ENCODE results near the gene LRRK1.

LRRK1 gene

DNA sequence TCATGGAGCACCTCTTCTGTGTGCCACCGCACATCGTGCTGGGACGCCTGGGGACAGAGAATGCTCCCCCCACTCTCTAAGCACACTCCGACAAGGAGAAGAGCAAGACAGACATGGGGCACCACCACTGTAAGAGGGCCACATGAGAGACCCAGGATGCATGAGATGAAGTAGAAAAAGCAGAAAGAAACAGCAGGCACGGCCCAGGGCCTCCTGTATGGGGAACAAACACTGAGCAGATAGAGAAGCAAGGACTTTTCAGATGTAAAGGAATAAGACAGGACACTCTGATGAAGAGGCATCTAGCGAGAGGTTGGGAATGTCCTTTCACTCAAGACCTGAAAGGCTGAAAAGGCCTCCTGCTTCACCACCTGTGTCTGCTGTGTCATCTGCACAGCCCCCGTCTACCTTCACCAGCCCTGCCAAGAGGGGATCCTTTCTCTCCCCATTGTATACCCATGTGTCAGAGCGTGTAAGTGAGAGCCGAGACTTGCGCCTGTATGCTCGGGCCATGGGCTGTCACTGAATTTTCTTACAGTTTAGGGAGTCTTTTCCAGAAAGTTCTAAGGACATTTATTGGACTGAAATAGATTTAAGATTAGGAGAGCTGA lies 125.6 kb downstream of the LRRK1 start:
- DNase-seq (ENCODE audit: low read depth in 2 of 2), result no peak

DNA sequence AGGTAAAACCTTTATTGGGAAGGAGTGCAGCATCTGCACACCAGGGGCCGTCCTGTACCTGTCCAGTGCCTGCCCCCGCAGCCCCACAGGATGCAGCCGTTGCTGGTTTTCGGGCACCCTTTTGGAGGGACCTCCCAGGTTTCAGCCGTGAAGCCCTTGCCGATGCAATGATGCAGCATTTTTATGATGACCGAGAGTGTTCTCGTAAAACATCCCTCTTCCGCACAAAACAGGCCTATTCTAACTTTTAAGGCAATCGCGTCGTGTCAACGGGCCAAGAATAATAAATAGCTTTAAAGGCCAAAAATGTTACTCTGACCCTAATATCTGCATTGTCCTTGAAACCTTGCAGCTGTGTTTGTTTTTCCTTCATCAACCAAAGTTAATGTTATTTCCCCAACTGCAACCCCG lies 126.1 kb downstream of the LRRK1 start:
- DNase-seq (ENCODE audit: low read depth in 2 of 2), result no peak

DNA sequence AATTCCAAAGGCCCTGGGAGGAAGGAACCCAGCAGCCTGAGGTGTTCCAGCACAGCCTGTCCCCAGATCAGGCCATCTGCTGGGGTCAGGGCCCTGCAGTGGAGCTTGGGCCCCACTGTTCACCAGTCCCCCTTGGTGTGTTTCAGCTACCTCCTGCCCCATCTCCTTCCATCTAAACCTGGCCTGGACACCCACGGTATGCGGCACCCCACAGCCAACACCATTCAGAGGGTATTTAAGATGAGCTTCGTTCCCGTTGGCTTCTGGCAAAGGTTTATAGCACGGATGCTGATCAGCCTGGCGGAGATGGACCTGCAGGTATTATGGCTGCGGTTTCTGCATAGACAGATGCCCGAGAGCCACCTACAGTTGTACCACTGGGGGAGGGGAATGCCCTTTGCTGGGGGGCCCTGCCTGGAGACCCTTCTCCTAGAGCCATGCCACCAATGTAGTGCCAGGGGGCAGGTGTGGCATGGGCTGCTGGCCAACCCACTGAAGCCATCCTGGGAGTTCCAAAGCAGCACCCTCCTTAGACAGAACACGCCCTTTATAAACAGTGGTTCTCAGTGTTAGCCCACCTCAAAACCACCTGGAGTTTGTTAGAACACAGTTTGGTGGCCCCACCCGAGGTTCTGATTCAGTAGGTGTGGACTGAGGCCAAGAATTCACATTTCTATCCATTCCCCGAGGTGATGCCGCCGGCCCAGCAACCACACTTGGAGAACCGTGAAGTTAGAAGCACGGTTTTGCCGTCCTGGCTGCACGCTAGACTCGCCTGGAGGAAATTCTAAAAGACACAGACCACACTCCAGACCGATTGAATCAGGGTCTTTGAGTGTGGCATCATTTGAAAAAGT lies 126.9 kb downstream of the LRRK1 start:
- no peak for DNase-seq (ENCODE audit: low read depth in 2 of 2)

DNA sequence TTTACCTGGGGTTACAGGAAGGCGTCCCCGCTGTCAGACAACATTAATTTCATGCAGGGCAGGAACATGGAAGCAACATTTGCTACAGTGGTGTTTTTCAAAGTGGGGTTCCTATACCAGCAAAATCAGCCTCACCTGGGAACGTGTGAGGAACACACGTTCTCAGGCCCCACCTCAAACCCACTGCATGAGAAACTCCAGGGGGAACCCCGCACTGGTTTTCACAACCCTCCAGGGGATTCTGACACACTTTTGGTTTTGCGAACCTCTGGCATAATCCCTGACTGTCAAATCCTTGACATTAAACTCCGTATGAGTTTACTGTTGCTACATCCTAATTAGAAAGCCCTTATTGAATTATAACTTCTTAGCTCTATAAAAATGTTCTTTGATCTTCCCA lies 127.7 kb downstream of the LRRK1 start:
- no peak for DNase-seq (ENCODE audit: low read depth in 2 of 2)

DNA sequence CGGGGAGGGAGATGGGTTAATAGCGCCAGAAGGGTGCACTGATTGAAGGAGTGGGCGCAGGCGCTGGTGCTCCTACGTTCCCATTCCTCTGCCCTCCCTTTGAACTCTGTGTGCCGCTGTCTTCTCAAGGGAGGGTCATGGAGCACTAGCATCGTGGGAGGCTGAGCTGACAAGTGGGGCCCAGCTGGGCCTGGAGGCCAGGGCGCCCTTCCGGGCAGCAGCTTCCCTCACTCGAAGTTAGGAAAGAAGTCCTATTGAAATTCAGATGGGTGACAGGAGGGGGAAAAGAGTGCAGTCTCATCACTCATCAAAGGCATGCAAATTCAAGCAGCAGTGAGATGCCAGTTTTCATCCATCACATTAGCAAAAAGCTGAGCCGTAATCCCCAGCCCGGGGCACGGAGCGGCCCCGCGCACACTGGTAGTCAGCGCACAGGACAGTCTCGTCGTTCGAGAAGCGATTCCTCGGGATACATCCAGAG lies 128.2 kb downstream of the LRRK1 start:
- no peak for DNase-seq (ENCODE audit: low read depth in 2 of 2)

DNA sequence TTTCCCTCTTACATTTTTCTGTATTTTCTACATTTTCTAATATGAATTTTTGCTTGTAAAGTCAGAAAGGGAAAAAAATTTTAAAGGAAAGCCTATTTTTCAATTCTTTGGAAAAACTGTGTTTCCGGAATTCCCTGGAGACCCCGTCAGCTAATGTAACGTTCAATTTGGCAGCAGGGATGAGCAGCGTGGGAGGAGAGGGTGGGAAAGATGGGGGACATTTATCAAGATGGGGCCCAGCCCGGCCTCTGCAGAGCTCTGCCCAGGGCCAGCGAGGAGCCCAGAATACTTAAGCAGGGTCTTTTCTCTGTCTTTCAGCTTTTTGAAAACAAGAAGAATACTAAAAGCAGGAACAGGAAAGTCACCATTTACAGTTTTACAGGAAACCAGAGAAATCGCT lies 129.0 kb downstream of the LRRK1 start:
- no peak for DNase-seq (ENCODE audit: low read depth in 2 of 2)

DNA sequence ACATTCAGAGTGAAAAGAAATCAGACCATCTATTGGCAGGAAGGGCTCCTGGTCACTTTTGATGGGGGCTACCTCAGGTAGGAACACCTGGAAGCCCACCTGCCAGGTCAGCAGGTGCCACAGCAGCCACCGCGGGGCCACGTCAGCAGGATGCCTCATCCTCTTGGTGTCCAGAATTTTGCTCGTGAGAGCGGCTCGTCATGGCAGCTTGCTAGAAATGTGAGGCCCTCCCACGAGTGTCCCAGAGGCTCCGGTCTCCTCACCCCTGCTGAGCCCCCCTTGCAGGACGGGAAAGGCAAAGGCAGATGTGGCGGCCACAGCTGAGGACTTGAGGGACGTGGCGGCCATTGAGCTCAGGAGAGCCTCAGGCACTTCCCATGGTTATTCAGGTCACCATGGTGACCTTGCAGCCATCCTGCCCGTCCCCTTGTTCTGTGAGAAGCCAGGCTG lies 129.4 kb downstream of the LRRK1 start:
- DNase-seq (ENCODE audit: low read depth in 2 of 2), result no peak

DNA sequence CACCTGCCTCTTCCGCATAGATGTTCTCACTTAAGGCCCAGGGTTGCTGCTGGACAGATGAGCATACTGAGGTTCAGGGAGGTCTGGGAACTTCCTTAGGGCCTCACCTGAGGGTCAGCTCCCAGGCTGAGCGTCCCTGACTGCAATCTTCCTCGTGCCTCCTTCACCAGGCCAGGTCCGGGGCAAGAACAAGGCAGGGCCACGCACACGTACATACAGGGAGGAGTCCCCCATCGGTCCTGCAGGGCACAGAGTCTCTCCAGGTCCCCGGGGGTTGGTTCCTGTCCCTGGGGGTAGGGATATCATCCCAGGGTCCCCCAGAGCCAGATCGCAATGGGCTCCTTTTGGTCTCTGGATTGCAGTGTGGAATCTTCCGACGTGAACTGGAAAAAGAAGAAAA lies 130.1 kb downstream of the LRRK1 start:
- no peak for DNase-seq (ENCODE audit: low read depth in 2 of 2)

DNA sequence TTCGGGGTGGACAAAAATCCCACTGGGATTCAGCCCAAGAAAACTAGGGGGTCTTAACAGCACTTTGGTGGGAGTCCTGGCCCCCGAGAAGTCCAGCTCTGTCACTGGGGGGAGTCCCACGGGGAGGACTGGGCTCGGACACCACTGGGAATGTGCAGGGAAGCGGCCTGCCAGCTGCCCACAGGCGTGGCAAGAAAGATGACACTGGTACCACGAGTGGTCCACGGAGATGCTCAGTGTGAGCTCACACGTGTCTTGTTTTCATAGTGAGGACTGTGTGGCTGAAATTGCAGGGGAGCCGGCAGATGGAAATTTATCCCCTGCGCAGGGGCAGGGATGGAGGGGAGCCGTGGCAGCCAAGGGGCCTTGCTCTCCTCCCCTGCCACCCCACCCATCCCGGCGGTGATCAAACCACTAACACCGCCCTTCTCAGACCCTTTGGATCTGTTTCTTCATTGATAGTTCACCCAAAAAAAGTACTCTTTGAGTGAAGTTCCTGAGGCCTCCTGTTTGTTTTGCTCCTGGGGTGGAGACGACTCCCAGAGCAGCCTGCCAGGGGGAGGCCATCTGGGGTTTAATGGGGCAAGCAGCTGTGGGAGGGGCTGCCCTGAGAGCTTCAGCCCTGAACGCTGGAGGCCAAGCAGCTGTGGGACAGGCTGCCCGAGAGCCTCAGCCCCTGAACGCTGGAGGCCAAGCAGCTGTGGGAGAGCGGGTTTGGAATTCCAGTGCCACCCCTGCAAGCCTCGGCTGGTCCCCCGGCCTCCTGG lies 130.9 kb downstream of the LRRK1 start:
- DNase-seq (ENCODE audit: low read depth in 2 of 2), result no peak

DNA sequence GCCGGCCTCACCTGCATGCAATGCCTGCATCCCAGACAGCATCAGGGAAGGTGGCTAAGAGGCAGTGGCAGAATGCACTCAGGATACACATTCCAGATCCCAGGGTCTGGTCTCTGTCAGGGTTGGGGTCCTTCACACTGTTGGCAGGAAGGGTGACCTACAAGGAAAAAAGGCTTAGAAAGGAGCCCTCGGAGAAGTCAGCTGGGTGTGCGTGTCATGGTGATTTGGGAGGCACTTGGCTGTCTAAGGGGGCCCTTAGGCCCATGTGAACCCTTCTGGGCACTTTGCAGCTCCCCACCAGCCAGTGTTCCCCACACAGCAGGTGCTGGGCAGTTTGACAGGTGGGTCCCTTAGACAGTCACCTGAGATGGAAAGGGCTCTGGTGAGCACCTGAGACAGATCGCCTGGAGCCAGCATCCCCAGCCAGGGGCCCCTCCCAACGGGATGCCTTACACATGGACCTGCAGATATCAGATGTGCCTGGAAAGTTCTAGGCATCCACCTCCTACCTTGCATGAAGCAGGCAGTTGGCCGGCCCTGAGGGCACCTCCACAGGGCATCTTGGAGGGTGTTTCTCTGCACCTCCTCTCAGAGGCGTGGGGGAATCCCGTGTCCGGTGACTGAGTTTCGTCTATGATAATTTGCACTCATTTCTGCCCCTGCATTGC lies 131.6 kb downstream of the LRRK1 start:
- no peak for DNase-seq (ENCODE audit: low read depth in 2 of 2)

DNA sequence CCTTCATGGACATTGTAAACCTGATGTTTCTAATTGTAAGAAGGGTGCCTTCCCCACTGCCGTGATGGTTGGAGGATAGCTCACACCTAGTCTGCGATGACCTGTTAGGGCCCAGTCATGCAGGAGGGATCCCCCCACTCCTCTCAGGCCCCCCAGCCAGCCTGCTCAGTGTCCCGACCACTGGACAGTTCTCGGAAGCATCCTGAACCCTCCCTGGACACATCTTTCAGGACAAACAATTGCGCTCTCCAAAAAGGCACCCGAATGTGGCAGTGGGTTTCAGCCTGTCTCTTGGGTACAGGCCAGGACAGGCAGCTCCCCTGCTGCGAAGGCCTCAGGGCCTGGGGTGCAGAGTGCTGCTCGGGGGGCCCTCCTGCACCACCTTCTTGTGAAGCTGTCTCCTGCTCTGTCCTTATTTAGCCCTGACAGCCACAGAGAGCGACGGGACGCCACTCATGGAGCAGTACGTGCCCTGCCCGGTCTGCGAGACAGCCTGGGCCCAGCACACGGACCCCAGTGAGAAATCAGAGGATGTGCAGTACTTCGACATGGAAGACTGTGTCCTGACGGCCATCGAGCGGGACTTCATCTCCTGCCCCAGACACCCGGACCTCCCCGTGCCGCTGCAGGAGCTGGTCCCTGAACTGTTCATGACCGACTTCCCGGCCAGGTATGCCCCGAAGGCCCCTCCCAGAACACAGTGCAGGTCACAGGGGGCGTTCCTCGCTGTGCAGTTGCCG lies 132.3 kb downstream of the LRRK1 start:
- no peak for DNase-seq (ENCODE audit: low read depth in 2 of 2)

DNA sequence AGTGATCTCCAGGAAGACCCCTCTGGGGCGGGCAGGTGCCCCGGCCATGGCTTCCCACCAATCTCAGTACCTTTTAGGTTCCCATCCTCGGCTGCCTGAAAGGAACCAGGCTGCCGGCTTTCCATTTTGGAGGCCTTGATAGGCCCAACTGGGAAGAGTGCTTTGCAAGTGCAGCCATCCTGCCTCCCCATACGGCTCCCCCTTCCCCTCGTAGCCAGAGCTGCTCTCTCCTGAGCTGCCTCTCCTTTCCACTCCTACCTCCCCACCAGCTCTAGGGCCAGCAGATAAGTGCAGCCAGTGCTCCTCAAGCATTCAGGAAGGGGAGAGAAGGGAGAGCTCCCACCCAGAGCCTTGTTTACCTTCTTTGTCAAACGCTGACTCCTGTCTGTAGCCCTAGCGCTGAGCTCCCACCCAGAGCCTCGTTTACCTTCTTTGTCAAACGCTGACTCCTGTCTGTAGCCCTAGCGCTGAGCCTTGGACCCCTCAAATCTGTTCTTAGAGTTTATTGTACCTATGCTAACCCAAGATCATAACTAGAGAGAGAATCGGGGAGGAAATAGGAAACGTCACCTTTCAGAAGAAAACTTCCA lies 133.0 kb downstream of the LRRK1 start:
- no peak for DNase-seq (ENCODE audit: low read depth in 2 of 2)

DNA sequence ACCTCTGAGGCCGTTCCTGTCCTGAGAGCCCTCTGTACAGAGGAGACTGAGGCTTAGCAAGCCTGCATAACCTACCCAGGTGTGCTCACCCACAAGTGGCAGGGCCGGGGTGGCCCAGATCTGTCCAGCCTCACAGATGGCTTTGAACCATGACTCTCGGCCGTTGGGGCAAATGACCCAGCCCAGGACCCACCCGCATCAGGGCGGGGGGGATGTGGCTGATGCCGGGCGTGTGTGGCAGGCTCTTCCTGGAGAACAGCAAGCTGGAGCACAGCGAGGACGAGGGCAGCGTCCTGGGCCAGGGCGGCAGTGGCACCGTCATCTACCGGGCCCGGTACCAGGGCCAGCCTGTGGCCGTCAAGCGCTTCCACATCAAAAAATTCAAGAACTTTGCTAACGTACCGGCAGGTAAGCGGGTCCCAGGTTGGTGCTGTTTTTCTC lies 133.5 kb downstream of the LRRK1 start:
- DNase-seq (ENCODE audit: low read depth in 2 of 2), result no peak

DNA sequence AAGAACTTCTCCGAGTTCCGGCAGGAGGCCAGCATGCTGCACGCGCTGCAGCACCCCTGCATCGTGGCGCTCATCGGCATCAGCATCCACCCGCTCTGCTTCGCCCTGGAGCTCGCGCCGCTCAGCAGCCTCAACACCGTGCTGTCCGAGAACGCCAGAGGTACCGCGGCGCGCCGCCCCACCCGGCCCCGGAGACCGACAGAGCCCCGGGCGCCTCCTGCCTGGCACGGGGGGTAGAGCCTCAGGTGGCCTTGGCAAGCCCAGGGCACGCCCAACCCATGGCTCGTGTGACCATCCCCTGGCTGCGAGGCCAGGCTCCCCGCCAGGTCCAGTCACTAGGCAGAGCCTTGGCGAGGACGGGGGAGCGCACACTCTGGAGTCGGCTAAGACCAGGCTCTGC lies 134.1 kb downstream of the LRRK1 start:
- no peak for DNase-seq (ENCODE audit: low read depth in 2 of 2)

DNA sequence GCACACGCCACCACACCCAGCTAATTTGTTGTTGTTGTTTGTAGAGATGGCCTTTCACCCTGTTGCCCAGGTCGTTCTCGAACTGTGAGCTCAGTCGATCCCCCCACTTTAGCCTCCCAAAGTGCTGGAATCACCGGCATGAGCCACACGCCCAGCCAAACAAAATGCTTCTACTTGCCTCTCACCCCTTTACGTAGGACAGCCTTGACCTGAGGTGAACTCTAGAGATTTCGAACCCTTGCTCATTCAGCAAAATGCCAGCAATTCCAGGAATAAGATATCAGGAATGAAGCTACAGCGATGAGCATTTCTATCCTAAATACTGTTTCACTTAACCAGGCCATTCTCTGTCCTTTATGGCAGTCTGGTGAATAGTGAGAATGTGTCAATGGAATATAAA lies 135.0 kb downstream of the LRRK1 start:
- DNase-seq (ENCODE audit: low read depth in 2 of 2), result no peak

DNA sequence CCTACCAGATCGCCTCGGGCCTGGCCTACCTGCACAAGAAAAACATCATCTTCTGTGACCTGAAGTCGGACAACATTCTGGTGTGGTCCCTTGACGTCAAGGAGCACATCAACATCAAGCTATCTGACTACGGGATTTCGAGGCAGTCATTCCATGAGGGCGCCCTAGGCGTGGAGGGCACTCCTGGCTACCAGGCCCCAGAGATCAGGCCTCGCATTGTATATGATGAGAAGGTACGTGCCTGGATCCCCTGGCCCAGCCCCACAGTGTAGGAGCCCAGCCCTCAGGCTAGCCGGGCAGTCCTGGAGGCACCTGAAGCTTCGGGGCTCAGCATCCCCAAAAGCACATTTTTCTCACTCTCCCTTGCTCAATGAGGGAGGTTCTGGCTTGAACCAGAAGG lies 135.8 kb downstream of the LRRK1 start:
- no peak for DNase-seq (ENCODE audit: low read depth in 2 of 2)

DNA sequence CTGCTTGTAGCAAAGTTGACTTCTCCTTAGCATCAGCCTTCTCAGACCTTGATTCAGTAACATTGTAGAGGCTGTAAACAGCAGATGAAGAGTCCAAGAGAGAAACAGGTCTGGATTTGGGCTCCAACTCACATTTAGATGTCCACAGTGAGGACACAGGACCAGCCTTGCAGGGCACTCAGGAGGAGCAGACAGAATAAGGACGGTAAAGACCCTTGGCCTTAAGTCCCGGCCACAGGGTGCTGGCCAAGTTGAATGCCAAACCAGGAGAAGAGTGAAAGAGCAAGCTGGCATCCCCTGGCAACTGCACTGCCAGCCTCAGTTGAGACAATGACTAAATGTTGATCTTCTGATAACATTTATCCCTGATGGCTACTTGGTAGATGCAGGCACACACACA lies 136.3 kb downstream of the LRRK1 start:
- no peak for DNase-seq (ENCODE audit: low read depth in 2 of 2)

DNA sequence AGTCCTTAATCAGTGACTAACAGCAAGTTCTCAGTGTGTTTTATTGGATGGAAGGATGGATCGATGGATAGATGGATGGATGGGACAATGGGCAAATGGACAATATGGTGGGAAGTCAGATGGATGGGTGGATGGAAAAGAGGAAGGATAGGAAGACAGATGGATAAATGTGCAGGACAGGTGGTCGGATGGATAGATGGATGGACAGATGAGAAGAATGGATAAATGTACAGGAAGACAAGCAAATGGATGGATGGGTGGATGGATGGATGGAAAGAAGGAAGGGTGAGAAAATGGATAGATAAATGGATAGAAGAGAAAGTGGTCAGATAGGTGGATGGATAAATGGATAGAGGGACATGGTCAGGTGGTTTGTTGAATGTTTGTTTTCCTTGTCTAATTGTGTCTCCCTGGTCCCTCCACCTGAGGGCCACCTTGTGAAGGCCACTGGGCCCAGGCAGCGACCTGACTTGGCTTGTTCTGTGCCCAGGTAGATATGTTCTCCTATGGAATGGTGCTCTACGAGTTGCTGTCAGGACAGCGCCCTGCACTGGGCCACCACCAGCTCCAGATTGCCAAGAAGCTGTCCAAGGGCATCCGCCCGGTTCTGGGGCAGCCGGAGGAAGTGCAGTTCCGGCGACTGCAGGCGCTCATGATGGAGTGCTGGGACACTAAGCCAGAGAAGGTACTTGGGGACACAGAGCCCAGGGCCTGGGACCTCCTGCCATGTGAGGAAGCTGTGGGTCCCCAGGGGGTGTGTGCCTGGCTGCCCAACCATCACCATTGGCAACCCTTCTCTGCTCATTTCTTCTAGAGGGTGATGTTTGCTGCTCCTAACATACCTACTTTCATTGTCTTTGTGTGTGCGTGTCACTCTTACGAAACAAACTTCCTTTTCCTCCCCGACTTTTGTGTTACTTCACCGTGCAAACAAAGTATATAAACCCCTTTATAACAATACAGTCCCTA lies 137.5 kb downstream of the LRRK1 start:
- DNase-seq (ENCODE audit: low read depth in 2 of 2), result no peak

DNA sequence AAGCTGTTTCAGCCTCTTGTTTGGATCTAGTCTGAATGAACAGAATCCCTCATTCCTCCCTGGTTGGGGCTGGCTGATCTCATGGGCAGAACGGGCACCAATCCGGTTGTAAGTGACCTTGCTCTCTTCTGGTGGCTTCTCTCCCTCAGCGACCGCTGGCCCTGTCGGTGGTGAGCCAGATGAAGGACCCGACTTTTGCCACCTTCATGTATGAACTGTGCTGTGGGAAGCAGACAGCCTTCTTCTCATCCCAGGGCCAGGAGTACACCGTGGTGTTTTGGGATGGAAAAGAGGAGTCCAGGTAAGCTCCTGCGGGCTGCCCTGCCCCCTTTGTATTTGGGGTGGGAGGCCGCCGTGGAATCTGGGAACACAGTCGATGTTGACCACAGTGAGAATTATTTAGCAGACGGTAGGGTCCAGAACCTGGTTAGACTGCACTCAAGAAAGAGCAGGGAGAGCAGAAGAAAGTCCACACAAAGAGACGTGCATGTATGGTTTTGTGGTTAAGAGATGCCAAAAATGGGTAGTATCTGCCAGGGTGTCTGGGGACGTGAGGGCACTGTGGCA lies 138.8 kb downstream of the LRRK1 start:
- DNase-seq (ENCODE audit: low read depth in 2 of 2), result no peak
